Body of pancreas (tissue), 4 donors: ENCODE data around the gene COL5A1.

ENCODE experiments used
- CTCF ChIP-seq, 7 experiments: fragments of 450-650 bp in 4 of 7; fragments of 200-600 bp in 3 of 7; sonication (generic) in 3 of 7; IDR thresholded peaks; one replicate each; pipeline ENCODE4 v1.5.1; 2016 to 2019; ENCODE audit warnings: antibody characterized with exemption in 7 of 7
- POLR2A ChIP-seq, 3 donors: fragments of 450-650 bp; IDR thresholded peaks; one replicate each; pipeline ENCODE4 v1.6.1; 2016; ENCODE audit warnings: antibody characterized with exemption in 3 of 3, mild to moderate bottlenecking in 2 of 3

- TF ChIP-seq CTCF (IDR thresholded peaks at IDR 0.05): no peak
- TF ChIP-seq POLR2A (IDR thresholded peaks at IDR 0.05): no peak
Observed at GRCh38 chr9:134639994-134640393, 1.6 kb upstream of the COL5A1 start.
